ENCODE results near the gene TMEM158. TPM values are rescaled to one million over a fixed set of nuclear protein-coding genes. Genes with fewer than 3 reads are reported as not detected.

TMEM158 gene
- total and polyA plus RNA-seq, 8 donors: 1.7 to 4.4 (median 2.6) TPM

DNA sequence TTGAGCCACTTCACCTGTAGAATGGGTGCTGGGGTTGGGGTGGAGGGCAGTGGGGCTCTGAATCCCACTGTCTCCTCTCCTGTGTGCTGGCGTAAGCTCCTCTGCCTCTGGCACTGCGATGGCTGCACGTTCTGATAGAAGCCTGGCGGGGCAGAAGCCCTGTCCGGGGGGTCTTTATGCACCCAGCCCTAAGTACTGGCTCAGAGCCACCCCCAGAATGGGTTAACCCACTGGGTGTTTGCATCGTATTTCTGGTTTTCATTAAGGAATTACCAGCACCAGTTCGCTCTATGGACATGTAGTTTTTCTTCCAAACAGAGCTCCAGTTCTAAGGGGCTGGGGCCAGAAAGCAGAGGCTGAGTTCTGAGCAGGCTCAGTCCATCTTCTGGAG lies 42.2 kb downstream of the TMEM158 start:
- Histone ChIP-seq H3K27ac (no peak overlapping the region), H3K36me3 (no peaks in the 10 kb centered on the region), H3K27me3 (peaks cover 0 to 4% of the 10 kb centered on the region in 2 donors), H3K4me3 (no peak overlapping the region), H3K9me3 (no peaks in the 10 kb centered on the region), H3K4me1 (no peaks in the 10 kb centered on the region)
- intact Hi-C loops (cut with DNase I): no loop called here
- ATAC-seq (no peak), DNase-seq (no peak)
- TF ChIP-seq, protein P1, sequence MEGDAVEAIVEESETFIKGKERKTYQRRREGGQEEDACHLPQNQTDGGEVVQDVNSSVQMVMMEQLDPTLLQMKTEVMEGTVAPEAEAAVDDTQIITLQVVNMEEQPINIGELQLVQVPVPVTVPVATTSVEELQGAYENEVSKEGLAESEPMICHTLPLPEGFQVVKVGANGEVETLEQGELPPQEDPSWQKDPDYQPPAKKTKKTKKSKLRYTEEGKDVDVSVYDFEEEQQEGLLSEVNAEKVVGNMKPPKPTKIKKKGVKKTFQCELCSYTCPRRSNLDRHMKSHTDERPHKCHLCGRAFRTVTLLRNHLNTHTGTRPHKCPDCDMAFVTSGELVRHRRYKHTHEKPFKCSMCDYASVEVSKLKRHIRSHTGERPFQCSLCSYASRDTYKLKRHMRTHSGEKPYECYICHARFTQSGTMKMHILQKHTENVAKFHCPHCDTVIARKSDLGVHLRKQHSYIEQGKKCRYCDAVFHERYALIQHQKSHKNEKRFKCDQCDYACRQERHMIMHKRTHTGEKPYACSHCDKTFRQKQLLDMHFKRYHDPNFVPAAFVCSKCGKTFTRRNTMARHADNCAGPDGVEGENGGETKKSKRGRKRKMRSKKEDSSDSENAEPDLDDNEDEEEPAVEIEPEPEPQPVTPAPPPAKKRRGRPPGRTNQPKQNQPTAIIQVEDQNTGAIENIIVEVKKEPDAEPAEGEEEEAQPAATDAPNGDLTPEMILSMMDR (IDR thresholded peaks at IDR 0.05): no peak

DNA sequence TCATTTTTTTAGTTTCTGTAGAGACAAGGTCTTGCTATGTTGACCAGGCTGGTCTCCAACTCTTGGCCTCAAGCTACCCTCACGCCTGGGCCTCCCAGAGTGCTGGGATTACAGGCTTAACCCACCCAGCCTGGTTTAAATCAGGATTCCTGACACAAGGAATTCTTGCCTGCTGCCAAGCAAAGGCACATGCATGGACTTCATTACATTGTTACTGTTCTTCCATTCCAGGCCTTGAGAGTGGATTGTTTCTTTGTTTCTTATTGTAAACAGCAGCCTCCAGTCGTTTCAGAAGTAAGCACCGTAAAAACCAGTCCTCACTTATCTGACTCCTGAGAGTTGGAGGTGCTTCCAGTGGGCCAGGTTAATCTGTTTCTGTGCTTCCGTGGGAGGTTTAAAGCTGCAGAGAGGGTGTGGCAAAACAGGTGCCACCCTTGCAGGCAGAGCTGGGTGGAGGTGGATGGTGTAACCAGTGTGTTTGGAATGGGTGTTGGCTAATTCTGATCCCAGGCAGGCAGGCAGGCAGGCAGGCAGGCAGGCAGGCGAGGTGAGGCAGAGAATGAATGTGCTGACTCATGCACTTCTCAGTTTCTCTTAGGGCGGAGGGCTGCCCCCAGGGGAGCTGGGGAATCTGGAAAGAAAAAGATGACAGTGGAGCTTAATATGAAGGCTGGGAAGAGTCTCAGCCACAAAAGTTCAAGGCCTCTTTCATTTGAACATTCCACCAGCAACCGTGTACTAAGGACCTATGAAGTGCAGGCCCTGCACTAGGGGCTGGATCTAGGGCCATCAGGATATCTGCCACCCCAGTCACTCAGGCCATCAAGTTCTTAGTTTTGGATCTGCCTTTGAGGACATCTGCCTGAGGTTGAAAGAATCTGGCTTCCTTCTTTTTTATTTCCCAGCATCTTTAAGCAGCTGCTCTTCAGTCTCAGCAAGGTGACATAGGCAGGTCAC lies 42.9 kb downstream of the TMEM158 start:
- peak; percentile 98 for ATAC-seq

DNA sequence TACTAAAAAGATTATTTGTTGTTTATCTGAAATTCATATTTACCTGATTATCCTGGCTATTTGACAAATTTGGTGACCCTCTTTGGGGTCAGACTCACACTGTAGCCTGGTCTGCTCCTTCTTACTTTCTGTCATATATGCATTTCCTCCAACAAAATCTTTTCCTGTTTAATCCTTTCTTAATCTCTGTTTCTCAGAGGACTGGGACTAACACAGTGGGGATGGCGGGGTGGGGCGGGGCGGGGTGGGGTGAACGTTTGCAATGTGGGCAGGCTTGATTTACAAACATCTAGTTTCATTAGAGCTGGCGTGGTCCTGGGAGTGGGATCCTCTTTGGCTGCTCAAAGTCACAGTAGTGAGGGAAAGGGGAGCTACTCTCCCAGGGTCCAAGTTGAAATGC lies 44.6 kb downstream of the TMEM158 start:
- no peak overlapping the region for H3K27ac ChIP-seq
- H3K4me1 ChIP-seq: no peaks in the 10 kb centered on the region
- no peaks in the 10 kb centered on the region for H3K9me3 ChIP-seq
- ATAC-seq (no peak), DNase-seq (no peak)
- no peaks in the 10 kb centered on the region for H3K36me3 ChIP-seq
- TF ChIP-seq, protein P1 (IDR thresholded peaks at IDR 0.05): no peak
- peaks cover 0 to 4% of the 10 kb centered on the region in 2 donors for H3K27me3 ChIP-seq
- H3K4me3 ChIP-seq: no peak overlapping the region
- intact Hi-C loops (cut with DNase I): no loop called here

More for the DNA sequence above, 42.9 kb downstream of the TMEM158 start:
- H3K27ac ChIP-seq: peak overlapping the region; percentile 14 to 44
- TF ChIP-seq, protein P1 (IDR thresholded peaks at IDR 0.05): no peak
- DNase-seq: peak in 1 of 4 donors; percentile 64
- intact Hi-C loops (cut with DNase I): no loop called here
- peaks cover 0 to 4% of the 10 kb centered on the region in 2 donors for H3K27me3 ChIP-seq
- no peaks in the 10 kb centered on the region for H3K9me3 ChIP-seq
- no peak overlapping the region for H3K4me3 ChIP-seq
- no peaks in the 10 kb centered on the region for H3K4me1 ChIP-seq
- H3K36me3 ChIP-seq: no peaks in the 10 kb centered on the region

DNA sequence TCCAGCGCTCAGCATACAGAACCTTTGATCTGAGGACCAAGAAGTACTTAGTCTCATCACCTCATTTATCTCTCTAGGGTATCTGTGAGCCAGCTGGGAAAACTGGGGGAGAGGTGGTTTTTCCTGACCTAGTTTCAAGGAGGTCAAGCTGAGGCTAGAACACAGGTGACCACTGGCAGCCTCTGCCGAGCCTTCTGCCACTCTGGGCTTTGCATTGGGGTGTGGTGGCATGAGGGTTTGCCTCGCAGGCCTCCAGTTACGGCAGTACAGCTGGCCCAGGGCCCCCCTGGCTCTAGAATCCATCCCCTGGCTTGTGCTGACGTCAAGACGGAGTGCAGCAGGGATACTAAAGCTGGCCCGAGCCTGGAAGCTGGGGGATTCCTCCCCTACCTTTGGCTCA lies 45.2 kb downstream of the TMEM158 start:
- Histone ChIP-seq H3K4me3 (no peak overlapping the region), H3K4me1 (no peaks in the 10 kb centered on the region), H3K27me3 (peaks cover 0 to 4% of the 10 kb centered on the region in 2 donors), H3K9me3 (no peaks in the 10 kb centered on the region), H3K27ac (no peak overlapping the region), H3K36me3 (no peaks in the 10 kb centered on the region)
- DNase-seq (no peak), ATAC-seq (no peak)
- intact Hi-C loops (cut with DNase I): no loop called here
- TF ChIP-seq, protein P1 (IDR thresholded peaks at IDR 0.05): no peak

DNA sequence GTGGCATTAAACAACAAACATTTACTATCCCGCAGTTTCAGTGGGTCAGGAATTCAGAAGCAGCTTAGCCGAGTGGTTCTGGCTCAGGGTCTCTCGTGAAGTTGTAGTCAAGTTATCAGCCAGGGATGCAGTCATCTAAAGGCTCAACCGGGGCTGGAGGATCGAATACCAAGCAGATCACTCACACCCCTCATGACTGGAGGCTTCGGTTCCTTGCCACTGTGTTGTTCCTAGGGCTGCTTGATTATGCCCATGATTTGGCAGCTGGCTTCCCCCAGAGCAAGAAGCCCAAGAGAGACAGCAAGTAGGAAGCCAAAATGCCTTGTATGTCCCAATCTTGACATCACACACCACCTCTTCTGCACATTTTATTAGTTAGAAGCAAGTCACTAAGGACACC lies 46.0 kb downstream of the TMEM158 start:
- DNase-seq (no peak), ATAC-seq (no peak)
- Histone ChIP-seq H3K27me3 (peaks cover 0 to 4% of the 10 kb centered on the region in 2 donors), H3K27ac (no peak overlapping the region), H3K4me1 (no peaks in the 10 kb centered on the region), H3K4me3 (no peak overlapping the region), H3K9me3 (no peaks in the 10 kb centered on the region), H3K36me3 (no peaks in the 10 kb centered on the region)
- TF ChIP-seq, protein P1 (IDR thresholded peaks at IDR 0.05): no peak
- intact Hi-C loops (cut with DNase I): no loop called here
